ENCODE measurements around the gene RBM20. TPM values are rescaled to one million over a fixed set of nuclear protein-coding genes. Genes with fewer than 3 reads are reported as not detected.
A peak's percentile ranks its signal among the peaks of the same experiment; 100 is the strongest.

Gene RBM20
- total and polyA plus RNA-seq, 10 of the 15 experiments (the other 5 are each of a cell fraction or from before 2014, with no cell fraction given), result 0.04 to 0.26 (median 0.15) TPM

DNA sequence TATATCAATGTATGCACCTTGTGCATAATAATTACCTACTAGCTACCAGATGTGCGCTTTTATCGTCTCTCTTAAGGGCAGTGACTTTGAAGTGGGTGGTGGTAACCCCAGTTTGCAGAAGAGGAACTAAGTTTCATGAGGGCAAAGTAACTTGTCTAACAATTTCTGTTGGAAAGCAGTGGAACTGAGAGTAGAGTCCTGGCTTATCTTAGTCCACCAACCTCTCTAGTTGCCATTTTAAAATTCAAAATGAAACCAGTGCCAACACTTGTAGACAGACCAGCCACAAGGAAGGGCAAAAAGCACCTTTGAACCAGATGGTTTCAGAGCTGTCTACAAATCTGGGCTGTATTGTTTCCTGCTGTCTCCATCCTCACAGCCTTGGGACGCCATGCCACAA is 32.0 kb upstream of the RBM20 start:
- no peaks in the 10 kb centered on the region for H4K20me1 ChIP-seq (ENCODE audit: control insufficient read depth, insufficient read depth)
- DNase-seq (ENCODE audit: low read depth, low spot score) (peak; percentile 70), ATAC-seq (peak; percentile 68), FAIRE-seq (no peak)
- POLR2A ChIA-PET, result interaction anchor here (0.5 to 2.0 kb wide), 3 partner anchors 61 to 286 kb away, joined by 3 to 4 read pairs (median 4); no protein-coding TSS in a partner anchor
- no peak overlapping the region for H2AFZ ChIP-seq (ENCODE audit: control insufficient read depth, low read depth, low read length)
- RAD21 ChIA-PET (ENCODE audit: unreplicated experiment), result interaction anchor here (0.8 to 3.1 kb wide), 13 partner anchors 9 to 307 kb away, joined by 3 to 50 read pairs (median 5); partner anchors contain the start of gene SMNDC1
- H3K4me3 ChIP-seq, result no peak overlapping the region
- H3K27ac ChIP-seq (ENCODE audit: control insufficient read depth, insufficient read depth), result peak overlapping the region; percentile 44
- SMC1A ChIA-PET (ENCODE audit: uncharacterized antibody, unreplicated experiment), result interaction anchor here (0.7 to 6.9 kb wide), 20 partner anchors 10 to 1525 kb away, joined by 3 to 98 read pairs (median 4); no protein-coding TSS in a partner anchor
- in situ Hi-C loops (cut with MboI), result loop anchor here (25.0 kb wide), 1 partner anchor 1525 kb away; no protein-coding TSS in a partner anchor
- WGBS (ENCODE audit: insufficient coverage, insufficient replicate concordance, low lambda C conversion rate, missing lambda C conversion rate), result 2% methylated on average over 3 of the region's 3 CpGs
- no peaks in the 10 kb centered on the region for H3K27me3 ChIP-seq (replicated peaks in 1 of 2; ENCODE audit: control insufficient read depth in 2 of 2, insufficient read depth in 2 of 2, low read length in 1 of 2)
- no peaks in the 10 kb centered on the region for H3K79me2 ChIP-seq (ENCODE audit: control insufficient read depth, insufficient read depth, low read length)
- no peaks in the 10 kb centered on the region for H3K36me3 ChIP-seq (ENCODE audit: control insufficient read depth in 2 of 2, insufficient read depth in 2 of 2, low read length in 1 of 2)
- peak overlapping the region; percentile 58 for H3K4me2 ChIP-seq (ENCODE audit: control insufficient read depth, insufficient read depth)
- no peaks in the 10 kb centered on the region; the same call in 2 of the 3 replicates for H3K9me3 ChIP-seq (replicated peaks; ENCODE audit: control insufficient read depth, insufficient read depth, low read length)
- H3K9ac ChIP-seq (ENCODE audit: control insufficient read depth, insufficient read depth, low read length), result no peak overlapping the region
- BruUV-seq (replicated peaks), result no TSS peak
- intact Hi-C loops (cut with micrococcal nuclease; ENCODE audit: unreplicated experiment), result loop anchor here (5.0 to 10.0 kb wide), 3 partner anchors 190 to 403 kb away; no protein-coding TSS in a partner anchor
- peaks cover 33% of the 10 kb centered on the region for H3K4me1 ChIP-seq (ENCODE audit: control insufficient read depth, insufficient read depth, low read length)
- CTCF ChIA-PET, result interaction anchor here (0.5 to 8.0 kb wide), 16 partner anchors 26 to 305 kb away, joined by 3 to 141 read pairs (median 5); no protein-coding TSS in a partner anchor
- TF ChIP-seq, protein P1, sequence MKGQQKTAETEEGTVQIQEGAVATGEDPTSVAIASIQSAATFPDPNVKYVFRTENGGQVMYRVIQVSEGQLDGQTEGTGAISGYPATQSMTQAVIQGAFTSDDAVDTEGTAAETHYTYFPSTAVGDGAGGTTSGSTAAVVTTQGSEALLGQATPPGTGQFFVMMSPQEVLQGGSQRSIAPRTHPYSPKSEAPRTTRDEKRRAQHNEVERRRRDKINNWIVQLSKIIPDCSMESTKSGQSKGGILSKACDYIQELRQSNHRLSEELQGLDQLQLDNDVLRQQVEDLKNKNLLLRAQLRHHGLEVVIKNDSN (IDR thresholded peaks at IDR 0.05; ENCODE audit: borderline replicate concordance, extremely low read length, insufficient read depth, low read depth, low read length), result no peak
- TF ChIP-seq, protein P2, sequence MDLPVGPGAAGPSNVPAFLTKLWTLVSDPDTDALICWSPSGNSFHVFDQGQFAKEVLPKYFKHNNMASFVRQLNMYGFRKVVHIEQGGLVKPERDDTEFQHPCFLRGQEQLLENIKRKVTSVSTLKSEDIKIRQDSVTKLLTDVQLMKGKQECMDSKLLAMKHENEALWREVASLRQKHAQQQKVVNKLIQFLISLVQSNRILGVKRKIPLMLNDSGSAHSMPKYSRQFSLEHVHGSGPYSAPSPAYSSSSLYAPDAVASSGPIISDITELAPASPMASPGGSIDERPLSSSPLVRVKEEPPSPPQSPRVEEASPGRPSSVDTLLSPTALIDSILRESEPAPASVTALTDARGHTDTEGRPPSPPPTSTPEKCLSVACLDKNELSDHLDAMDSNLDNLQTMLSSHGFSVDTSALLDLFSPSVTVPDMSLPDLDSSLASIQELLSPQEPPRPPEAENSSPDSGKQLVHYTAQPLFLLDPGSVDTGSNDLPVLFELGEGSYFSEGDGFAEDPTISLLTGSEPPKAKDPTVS (IDR thresholded peaks at IDR 0.05; ENCODE audit: low read depth, low read length), result no peak
- TF ChIP-seq, protein P3, sequence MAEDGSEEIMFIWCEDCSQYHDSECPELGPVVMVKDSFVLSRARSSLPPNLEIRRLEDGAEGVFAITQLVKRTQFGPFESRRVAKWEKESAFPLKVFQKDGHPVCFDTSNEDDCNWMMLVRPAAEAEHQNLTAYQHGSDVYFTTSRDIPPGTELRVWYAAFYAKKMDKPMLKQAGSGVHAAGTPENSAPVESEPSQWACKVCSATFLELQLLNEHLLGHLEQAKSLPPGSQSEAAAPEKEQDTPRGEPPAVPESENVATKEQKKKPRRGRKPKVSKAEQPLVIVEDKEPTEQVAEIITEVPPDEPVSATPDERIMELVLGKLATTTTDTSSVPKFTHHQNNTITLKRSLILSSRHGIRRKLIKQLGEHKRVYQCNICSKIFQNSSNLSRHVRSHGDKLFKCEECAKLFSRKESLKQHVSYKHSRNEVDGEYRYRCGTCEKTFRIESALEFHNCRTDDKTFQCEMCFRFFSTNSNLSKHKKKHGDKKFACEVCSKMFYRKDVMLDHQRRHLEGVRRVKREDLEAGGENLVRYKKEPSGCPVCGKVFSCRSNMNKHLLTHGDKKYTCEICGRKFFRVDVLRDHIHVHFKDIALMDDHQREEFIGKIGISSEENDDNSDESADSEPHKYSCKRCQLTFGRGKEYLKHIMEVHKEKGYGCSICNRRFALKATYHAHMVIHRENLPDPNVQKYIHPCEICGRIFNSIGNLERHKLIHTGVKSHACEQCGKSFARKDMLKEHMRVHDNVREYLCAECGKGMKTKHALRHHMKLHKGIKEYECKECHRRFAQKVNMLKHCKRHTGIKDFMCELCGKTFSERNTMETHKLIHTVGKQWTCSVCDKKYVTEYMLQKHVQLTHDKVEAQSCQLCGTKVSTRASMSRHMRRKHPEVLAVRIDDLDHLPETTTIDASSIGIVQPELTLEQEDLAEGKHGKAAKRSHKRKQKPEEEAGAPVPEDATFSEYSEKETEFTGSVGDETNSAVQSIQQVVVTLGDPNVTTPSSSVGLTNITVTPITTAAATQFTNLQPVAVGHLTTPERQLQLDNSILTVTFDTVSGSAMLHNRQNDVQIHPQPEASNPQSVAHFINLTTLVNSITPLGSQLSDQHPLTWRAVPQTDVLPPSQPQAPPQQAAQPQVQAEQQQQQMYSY (CRISPR knock-in tag; IDR thresholded peaks at IDR 0.05), result no peak
- TF ChIP-seq SREBF1 (IDR thresholded peaks at IDR 0.05; ENCODE audit: low read length) (no peak), IKZF1 (conservative IDR thresholded peaks at IDR 0.05) (peak; percentile 59), FOXM1 (IDR thresholded peaks at IDR 0.05; ENCODE audit: low read depth, low read length) (no peak), ZSCAN29 (IDR thresholded peaks at IDR 0.05) (no peak), WRNIP1 (IDR thresholded peaks at IDR 0.05; ENCODE audit: borderline replicate concordance, low read depth, low read length) (no peak), POLR2A (IDR thresholded peaks at IDR 0.05; ENCODE audit: low read depth, low read length) (no peak), KLF5 (IDR thresholded peaks at IDR 0.05; ENCODE audit: partially characterized antibody) (no peak), GATAD2B (conservative IDR thresholded peaks at IDR 0.05; ENCODE audit: low read depth) (no peak; the same call in 1 of the 2 replicates), ZNF207 (IDR thresholded peaks at IDR 0.05; ENCODE audit: borderline replicate concordance) (no peak), DPF2 (IDR thresholded peaks at IDR 0.05) (0 out of 2 replicates have a peak, but pooled peaks have one; percentile 8), HCFC1 (IDR thresholded peaks at IDR 0.05; ENCODE audit: low read length) (no peak), RFX5 (IDR thresholded peaks at IDR 0.05; ENCODE audit: low read depth, low read length) (no peak)
- TF ChIP-seq, protein P4, sequence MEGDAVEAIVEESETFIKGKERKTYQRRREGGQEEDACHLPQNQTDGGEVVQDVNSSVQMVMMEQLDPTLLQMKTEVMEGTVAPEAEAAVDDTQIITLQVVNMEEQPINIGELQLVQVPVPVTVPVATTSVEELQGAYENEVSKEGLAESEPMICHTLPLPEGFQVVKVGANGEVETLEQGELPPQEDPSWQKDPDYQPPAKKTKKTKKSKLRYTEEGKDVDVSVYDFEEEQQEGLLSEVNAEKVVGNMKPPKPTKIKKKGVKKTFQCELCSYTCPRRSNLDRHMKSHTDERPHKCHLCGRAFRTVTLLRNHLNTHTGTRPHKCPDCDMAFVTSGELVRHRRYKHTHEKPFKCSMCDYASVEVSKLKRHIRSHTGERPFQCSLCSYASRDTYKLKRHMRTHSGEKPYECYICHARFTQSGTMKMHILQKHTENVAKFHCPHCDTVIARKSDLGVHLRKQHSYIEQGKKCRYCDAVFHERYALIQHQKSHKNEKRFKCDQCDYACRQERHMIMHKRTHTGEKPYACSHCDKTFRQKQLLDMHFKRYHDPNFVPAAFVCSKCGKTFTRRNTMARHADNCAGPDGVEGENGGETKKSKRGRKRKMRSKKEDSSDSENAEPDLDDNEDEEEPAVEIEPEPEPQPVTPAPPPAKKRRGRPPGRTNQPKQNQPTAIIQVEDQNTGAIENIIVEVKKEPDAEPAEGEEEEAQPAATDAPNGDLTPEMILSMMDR (IDR thresholded peaks at IDR 0.05 in 2 of 3, conservative IDR thresholded peaks at IDR 0.05 in 1 of 3; ENCODE audit: control insufficient read depth in 2 of 3, extremely low read depth in 1 of 3, insufficient read depth in 1 of 3, low read depth in 3 of 3, low read length in 3 of 3), result no peak

All from GM12878 (cell line).